NCI-H2171 (cell line): ENCODE results near the gene PUM2.
"Not testable (repeated sequence)": the region's sequence is repeated elsewhere in the genome, so short reads cannot be mapped to it uniquely, and the experiment has no call there.

Experiments
- DNase-seq: peaks from one replicate; lab custom pipeline; 2025; lab: John Stamatoyannopoulos, UW

PUM2 gene, protein sequence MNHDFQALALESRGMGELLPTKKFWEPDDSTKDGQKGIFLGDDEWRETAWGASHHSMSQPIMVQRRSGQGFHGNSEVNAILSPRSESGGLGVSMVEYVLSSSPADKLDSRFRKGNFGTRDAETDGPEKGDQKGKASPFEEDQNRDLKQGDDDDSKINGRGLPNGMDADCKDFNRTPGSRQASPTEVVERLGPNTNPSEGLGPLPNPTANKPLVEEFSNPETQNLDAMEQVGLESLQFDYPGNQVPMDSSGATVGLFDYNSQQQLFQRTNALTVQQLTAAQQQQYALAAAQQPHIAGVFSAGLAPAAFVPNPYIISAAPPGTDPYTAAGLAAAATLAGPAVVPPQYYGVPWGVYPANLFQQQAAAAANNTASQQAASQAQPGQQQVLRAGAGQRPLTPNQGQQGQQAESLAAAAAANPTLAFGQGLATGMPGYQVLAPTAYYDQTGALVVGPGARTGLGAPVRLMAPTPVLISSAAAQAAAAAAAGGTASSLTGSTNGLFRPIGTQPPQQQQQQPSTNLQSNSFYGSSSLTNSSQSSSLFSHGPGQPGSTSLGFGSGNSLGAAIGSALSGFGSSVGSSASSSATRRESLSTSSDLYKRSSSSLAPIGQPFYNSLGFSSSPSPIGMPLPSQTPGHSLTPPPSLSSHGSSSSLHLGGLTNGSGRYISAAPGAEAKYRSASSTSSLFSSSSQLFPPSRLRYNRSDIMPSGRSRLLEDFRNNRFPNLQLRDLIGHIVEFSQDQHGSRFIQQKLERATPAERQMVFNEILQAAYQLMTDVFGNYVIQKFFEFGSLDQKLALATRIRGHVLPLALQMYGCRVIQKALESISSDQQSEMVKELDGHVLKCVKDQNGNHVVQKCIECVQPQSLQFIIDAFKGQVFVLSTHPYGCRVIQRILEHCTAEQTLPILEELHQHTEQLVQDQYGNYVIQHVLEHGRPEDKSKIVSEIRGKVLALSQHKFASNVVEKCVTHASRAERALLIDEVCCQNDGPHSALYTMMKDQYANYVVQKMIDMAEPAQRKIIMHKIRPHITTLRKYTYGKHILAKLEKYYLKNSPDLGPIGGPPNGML

DNA sequence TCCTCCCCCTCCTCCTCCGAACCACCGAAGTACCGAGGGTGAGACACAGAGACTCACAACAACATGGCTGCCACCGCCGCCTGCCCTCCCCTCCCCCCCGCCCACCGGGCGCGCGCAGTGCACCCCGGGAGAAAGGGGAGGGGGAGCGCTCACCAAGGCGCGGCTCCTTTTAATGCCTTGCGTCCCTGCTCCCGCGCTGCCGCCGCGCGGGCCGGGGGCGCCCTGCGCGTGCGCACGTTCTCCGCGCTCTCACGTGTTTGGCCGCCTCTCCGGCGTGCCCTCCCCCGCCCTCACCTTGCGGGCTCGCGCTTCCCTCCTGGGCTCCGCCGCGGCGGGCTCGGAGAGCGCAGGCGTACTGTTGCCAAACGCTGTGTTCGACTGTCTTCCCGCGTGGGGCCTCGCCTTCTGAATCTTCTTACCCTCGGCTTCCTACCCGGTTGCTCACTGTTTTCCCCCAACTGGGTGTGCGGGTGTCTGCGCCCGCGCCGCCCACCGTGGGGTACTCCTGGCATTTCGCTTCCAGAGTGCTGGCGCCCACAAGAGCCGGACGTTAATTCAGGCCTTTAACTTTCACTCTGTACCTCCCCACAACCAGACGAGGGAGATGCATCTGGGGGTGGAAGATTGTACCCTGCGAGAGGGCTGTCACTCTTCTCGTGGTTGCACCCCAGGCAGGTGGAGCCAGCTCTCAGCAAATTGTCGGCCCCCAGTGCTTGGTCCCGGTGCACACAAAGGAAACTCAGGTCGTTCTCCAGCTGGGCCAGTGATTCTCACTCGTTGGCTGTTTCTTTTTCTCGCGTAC lies at the start of gene PUM2:
Gene PUM2, minus strand, starts transcription at position 92 of the 802 bp plus-strand sequence. CDS start 23,484 bp downstream, outside the sequence.
- DNase-seq = peak; percentile 98

DNA sequence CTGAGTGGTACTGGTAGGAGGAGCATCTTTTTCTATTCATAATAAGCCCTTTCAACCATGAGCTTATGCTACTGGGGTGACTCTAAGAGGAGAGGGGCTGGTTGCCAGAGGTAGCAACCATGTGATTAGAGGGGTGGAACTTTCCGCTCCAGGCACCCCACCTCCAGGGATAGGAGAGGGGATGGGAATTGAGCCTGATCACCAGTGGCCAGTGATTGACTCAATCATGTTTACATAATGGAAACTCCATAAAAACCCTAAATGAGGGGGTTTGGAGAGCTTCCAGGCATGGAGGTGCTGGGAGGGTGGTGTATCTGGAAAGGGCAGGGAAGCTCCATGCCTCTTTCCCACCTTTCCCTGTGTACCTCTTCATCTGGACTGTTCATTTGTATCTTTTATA lies 49.7 kb upstream of the PUM2 start:
- no peak for DNase-seq

DNA sequence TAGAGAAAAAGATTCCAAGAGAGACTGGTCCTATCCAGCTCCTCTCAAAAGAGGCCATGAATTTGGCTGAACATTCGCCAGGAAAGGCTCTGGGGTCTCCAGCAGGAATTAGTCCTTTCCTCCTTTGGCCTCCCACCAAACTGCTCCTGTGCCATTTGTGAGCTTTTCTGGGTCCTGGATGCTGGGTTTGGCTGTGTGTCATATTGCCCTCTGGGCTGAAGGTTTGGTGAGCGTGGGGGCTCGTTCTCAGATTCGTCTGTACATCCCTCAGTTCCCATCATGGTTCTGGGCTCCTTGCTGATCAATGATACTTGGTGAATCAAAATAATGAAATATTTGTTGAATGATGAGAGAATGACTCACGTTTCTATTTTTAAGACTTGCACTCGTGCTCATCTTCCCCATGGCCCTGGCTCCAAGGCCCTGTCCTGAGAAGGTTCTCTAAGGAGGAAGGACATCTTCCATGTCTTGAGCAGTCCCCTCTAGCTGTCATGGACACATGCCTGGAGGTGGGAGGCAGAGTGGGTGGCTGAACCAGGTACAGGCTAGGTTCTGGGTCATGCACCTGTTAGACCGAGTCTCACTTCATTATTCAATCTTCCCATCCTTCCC lies 48.4 kb upstream of the PUM2 start:
- DNase-seq = no peak

DNA sequence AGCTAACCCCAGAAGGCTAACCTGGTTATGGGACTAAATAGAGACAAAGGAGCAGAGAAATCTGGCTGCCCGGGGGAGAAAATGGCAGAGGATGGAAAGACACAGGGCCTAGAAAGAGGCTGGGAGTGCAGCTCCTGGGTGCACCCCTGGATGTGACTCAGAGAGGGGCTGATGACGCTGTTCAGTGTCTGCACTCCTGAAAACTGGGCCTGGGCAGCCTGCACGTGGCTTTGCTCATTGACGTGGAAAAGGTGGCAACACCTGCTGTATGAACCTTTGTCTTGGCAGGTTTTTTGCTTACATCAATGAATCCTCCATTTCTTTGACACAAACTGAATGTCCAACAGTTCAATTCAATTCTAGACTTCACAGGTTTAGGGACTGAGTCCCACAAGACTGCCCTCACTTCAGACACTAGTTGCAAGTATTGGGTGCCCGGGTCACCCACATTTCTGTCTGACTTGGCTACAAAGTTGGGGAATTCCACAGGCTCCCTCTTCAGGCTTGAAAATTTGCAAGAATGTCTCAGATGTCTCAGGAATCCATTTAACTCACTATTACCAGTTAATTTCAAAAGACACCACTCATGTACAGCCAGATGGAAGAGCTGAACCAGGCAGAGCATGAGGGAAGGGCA lies 47.3 kb upstream of the PUM2 start:
- DNase-seq = no peak

DNA sequence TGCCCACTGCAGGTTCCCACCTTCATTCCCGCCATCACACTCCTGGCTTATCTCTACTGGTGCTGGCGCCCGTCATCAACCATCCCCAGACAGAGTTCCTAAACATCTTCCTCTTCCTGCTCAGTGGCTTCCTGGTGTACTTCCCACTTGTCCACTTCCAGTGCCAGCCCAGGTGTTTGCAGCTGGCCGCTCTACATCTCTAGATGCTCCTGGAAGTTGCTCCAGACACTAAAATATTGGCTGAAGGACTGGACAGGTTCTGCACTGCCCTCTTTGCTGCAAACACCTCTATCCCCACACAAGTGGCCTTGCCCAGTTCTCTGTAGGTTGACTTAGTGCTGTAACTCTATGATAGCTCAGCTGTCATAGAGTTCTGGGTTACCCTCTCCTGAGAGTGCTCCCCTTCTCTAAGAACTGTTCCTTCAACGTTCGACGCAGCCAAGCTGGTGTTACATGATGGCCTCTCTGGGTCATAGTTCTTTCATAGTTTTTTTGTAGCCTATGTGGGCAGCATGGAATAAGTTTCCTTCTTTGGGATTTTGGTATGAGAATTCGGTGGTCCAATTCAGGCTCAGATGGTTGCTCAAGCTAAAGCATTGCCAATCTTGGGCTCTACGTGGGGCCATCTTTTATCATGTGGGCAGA lies 45.8 kb upstream of the PUM2 start:
- DNase-seq = no peak

DNA sequence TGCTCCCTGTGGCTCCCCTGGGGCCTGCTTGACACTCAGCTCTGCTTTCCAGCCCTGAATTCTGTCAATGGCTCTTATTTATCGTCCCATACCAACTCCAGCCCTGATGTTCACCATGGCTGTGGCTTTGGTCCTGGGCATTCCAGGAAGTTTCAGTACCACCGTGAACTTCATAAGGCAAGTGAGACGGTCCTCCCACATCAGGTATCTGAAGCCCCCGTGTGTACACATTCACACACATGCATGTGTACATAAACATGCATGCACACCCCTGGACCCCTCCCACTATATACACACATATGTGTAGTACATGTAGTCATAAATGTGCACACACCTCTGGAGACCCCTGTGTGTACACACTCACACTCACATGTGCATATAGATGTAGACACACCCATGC lies 43.3 kb upstream of the PUM2 start:
- DNase-seq = no peak

DNA sequence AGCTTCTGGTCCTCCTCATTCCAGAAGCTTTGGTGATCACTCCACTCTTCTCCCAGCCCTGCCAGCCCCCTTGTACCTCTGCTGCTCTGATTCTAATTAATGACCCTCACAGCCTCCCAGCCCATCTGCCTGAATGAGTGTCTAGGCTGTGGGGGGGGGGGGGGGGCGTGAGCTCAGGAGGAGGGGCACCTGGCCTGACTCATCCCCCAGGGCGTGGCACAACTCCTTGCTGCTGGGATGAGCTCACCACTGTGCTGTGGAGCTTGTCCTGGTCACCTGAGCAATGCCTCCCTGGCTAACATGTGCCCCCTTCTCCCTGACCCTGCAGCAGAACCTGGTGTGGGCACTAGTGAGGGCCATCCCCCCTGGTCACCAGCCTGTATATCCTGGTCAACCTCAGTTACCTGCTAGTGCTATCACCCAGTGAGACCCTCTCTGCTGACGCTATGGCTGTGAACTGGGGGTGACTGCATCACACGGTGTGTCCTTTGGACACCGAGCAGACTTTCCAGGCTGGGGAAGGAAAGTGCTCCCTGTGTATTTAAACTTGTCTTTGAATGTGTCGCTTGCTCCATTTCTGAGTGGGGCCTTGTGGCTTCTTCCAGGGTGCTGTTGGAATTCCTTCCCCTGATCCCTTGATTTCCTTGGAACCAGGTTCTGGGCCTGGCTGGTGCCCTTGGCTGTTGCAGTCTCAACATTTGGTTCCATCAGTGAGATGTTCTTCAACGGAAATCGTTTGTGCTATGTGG lies 41.5 kb upstream of the PUM2 start:
- DNase-seq = no peak

DNA sequence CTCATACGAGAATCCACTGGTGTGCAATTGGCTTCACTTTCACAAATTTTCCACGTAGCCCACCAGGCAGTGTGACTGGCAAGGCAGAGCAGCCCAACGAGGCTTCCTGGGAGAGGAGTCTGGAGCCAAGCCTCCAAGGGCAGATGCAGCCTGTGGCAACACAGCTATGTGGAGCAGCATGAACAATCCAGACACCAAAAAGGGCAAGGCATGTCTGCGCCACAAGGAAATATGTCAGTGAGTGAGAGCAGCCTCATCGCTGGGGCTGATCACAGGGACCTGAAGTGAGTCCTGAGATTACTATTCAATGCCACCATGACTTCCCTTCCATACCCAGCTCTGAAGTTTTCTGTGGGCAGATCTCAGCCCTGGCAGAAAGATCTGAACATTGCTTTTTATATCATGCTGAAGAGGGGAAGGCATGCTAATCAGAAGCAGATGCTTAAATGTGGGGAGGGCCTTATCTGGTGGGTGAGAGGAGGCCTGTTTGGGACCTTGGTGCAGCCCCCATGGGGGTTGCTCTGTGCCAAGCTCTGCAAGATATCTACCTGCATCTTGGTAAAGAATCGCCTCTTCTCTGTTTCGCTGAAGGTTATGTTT lies 40.0 kb upstream of the PUM2 start:
- DNase-seq = no peak

DNA sequence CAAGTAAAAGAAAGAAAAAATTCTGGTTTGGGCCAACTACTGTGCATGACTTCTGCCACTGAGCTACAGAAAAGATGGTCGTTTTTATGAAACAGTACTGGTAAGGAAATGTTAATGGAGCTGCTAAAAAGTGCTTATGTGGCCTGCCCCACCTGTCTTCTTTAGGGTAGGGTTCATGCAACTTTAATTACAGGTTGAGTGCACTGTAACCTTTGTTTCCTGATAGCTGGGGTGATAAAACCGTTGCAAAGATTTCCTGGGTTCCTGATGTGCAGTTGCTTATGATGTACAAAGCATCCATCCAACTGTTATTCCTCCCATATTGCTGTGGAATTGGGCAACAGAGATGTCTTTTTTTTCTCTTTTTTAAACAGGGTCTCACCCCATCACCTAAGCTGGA lies 34.3 kb upstream of the PUM2 start:
- no peak for DNase-seq

DNA sequence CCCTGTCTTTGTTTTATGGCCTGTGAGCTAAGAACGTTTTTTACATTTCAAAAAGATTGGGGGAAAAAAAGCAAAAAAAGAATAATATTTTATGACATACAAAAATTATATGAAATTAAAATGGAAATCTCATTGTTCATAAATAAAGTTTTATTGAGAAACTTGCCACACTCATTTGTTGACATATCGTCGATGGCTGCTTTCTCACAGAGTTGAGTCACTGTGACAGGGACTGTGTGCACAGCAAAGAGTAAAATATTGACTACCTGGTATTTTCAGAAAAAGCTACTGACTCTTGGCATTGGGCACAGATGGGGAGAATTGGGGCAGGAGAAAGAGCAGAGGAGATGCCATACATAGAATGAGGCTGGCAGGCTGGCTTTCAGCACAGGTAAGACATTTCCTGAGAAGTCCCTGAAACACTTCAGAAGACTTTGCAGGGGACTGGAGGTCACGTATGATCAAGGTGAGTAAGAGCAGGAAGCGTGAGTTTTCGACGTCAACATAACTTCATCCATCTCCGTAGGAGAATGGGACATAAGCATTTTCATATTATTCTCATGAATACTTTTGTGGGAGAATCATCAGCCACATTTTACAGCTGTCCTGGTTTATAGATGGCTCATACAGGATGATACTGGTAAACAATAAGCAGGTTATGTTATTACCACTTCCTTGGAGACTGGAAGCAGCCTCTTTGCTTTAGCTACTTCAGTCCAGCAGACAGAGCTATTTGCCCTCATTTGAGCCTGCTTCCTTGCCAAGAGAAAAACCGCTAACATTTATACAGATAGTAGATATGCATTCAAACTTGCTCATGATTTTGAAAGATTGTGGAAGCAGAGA lies 32.5 kb upstream of the PUM2 start:
- DNase-seq = no peak

DNA sequence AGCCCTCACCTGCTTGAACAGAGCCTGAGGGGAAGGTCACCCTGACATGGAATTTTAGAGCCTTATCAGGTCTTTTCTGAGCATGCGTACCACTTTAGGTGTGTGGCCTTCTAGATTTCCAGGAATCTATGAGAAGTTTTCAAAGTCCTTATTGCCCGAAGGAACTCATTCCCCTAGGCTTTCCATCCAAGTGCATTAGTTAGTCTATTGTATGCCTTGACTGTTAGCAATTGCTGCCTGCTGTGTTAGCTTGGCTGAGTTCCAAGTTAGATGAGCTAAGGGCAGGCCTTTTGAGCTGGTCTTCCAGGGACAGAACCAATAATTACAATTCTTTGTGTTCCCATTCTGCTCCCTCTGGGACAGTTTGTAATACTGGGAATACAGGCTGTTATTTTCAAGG lies 30.8 kb upstream of the PUM2 start:
- DNase-seq = peak; percentile 60

DNA sequence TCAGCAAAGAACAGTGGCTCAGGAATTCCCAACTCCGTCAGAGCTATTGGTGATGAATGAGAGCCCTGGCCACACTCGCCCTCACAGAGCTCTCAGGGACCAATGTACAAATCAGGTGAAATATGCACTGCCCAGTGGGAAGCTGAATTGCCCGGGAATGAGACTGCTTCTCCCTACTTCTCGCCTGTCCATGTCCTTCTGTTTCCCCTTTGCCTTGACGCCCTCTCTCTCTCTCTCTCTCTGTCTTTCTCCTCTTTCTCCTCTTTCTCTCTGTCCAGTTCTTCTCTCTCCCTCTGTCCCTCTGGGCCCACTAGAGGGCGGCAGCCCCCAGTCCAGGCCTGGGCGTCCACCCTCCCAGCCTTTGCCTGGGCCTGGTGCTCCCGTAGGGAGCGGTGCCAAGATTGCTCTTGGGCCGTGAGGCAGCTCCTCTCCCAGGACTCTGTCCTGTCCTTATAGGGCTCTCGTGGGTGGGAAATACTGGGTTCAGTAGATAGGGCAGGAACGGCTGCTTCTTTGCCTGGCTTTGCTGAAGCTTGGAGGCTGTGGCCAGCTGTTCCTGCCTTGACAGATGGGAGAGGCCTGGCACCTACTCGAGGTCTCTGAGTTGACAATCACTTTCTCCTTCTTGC lies 28.4 kb upstream of the PUM2 start:
- DNase-seq = peak; percentile 50

DNA sequence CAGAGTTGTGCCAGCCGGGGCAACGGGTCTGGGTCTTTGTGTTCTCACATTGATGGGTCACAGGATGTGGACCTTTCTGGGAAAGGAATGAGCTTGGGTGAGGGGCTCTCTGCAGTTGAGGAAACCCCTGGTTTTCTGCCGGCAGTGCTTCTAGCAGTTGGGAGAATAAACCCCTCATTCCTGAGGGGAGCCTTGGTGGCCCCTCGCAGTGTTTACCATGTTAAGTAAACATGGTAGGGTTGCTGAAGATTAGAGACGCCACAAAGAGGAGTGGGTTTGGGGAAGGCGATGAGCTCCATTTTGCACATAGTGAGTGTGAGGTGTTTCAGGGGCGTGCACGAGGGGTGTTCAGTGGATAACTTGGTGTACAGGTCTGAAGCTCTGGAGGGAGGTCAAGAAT lies 27.7 kb upstream of the PUM2 start:
- no peak for DNase-seq

DNA sequence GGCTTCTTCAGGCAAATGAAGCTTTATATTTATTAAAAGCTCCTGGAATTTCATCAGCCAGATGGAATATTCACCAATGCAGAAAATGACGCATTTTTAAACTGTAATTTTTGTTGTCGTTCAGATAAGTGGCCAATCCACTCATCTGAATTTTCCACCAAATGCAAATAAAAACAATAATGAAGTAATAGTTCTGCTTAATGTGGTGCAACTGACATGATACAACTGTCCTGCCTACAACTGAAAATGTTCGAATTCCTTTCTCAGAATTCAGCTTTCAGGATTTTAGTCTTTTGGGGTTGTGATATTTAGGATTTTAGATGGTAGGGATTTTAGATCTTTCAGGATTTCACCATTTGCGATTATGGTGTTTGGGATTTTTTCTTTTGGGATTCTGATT lies 27.1 kb upstream of the PUM2 start:
- no peak for DNase-seq

DNA sequence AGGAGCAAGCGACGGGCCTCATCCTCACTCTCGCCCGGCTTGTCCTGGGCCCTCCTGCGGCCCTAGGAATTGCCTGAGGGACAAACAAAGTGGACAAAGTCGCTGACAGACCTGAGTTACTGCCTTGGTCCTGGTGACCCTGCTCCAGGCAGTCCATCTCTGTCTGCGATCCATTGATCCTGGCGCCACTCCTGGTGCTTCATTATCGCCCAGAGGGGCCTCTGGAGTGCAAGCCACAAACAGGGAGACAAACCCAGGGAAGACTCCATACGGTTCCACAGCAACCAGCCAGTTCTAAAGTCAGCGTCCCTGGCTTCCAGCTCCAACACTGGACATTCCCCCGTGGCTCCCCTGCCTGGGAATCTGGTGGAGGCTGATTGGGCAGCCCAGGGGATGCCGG lies 24.3 kb upstream of the PUM2 start:
- not testable (repeated sequence) for DNase-seq

DNA sequence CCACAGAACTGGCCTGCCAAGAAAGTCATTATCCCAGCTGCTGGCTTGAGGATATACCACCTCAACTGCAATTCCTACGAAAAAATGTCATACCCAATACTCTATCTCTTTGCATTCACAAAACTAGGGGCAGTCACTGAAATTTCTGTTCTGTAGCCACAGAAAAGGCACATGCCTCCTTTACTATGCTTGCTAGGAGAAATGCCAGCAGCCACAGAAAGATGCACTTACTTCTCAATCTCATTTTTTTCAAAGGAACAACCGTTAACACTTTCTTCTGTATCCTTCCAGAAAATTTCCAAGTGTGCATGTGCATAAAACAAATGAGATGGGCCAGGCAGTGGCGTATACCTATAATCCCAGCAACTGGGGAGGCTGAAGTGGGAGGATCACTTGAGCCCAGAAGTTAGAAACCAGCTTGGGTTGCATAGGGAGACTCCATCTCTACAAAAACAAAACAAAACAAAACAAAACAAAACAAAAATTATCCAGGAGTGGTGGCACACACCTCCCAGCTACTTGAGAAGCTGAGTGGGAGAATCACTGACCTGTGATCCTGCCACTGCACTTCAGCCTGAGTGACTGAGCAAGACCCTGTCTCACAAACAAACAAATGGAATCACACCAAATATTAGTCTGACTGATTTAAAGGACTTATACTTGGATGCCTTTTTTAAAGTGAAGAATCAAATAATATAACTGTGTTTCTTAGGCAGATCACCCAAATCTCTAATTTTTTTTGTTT lies 22.4 kb upstream of the PUM2 start:
- no peak for DNase-seq

DNA sequence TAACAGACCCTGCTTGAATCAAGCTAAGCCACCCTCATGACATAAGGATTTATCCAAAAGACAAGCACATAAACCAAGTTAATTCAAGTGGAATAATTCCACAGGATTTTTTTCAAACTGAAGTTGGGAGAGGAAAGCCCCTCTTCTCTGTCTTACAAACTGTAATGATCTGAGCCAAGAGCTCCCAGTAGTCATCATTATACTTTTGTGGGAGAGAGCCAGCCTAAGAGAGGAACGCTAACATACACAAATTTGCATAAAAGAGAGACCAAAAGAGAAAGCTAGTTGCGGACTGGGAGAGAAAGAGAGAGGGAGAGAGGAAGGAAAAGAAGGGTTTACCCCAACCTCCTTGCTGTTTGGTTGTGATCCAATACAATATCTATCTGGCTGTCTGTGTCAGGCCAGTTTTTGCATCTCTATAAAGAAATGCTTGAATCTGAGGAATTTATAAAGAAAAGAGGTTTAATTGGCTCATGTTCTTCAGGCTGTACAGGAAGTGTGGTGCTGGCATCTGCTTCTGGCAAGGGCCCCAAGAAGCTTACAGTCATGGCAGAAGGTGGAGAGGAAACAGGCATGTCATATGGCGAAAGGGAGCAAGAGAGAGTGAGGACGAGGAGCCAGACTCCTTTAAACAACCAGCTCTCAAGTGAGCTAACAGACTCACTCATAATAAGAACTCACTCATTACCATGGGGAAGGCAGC lies 20.8 kb upstream of the PUM2 start:
- DNase-seq = no peak
